ENCODE data around the gene CELF2.

The CELF2 gene

GRCh38 chr10:11080564-11080984, 62.9 kb downstream of the CELF2 start:
- Histone ChIP-seq H3K27ac (ENCODE audit: low read depth, low read length) (no peak overlapping the region), H3K36me3 (ENCODE audit: low read length) (no peaks in the 10 kb centered on the region), H3F3A (ENCODE audit: insufficient read depth) (no peaks in the 10 kb centered on the region), H3K9ac (ENCODE audit: low read length) (no peak overlapping the region), H3K79me2 (ENCODE audit: insufficient read depth, low read length) (no peaks in the 10 kb centered on the region), H3K27me3 (ENCODE audit: low read length) (no peaks in the 10 kb centered on the region), H3K4me3 (ENCODE audit: insufficient read depth, low read length, poor library complexity, severe bottlenecking) (no peak overlapping the region), H3K4me2 (ENCODE audit: low read depth, low read length, poor library complexity, severe bottlenecking) (no peak overlapping the region), H3K9me3 (ENCODE audit: insufficient read depth, low read length) (no peaks in the 10 kb centered on the region), H2AFZ (ENCODE audit: low read depth, low read length, severe bottlenecking) (no peak overlapping the region), H3K9me2 (replicated peaks; ENCODE audit: insufficient read depth, low read length) (no peaks in the 10 kb centered on the region), H4K20me1 (ENCODE audit: low read depth, low read length) (no peaks in the 10 kb centered on the region)
- no peak for TF ChIP-seq CTCF (IDR thresholded peaks at IDR 0.05; ENCODE audit: insufficient read depth, low read length, poor library complexity, severe bottlenecking)
- TF ChIP-seq EZH2phosphoT487 (conservative IDR thresholded peaks at IDR 0.05; ENCODE audit: low read length) = no peak

GRCh38 chr10:11081408-11081807, 63.7 kb downstream of the CELF2 start:
- Histone ChIP-seq H3K9me2 (replicated peaks; ENCODE audit: insufficient read depth, low read length) (no peaks in the 10 kb centered on the region), H4K20me1 (ENCODE audit: low read depth, low read length) (no peaks in the 10 kb centered on the region), H3K36me3 (ENCODE audit: low read length) (no peaks in the 10 kb centered on the region), H3F3A (ENCODE audit: insufficient read depth) (no peaks in the 10 kb centered on the region), H3K9ac (ENCODE audit: low read length) (no peak overlapping the region), H3K4me2 (ENCODE audit: low read depth, low read length, poor library complexity, severe bottlenecking) (no peak overlapping the region), H3K4me3 (ENCODE audit: insufficient read depth, low read length, poor library complexity, severe bottlenecking) (no peak overlapping the region), H3K79me2 (ENCODE audit: insufficient read depth, low read length) (no peaks in the 10 kb centered on the region), H3K9me3 (ENCODE audit: insufficient read depth, low read length) (no peaks in the 10 kb centered on the region), H3K27me3 (ENCODE audit: low read length) (no peaks in the 10 kb centered on the region), H2AFZ (ENCODE audit: low read depth, low read length, severe bottlenecking) (no peak overlapping the region), H3K27ac (ENCODE audit: low read depth, low read length) (no peak overlapping the region)
- no peak for TF ChIP-seq EZH2phosphoT487 (conservative IDR thresholded peaks at IDR 0.05; ENCODE audit: low read length)
- TF ChIP-seq CTCF (IDR thresholded peaks at IDR 0.05; ENCODE audit: insufficient read depth, low read length, poor library complexity, severe bottlenecking) = no peak

DNA sequence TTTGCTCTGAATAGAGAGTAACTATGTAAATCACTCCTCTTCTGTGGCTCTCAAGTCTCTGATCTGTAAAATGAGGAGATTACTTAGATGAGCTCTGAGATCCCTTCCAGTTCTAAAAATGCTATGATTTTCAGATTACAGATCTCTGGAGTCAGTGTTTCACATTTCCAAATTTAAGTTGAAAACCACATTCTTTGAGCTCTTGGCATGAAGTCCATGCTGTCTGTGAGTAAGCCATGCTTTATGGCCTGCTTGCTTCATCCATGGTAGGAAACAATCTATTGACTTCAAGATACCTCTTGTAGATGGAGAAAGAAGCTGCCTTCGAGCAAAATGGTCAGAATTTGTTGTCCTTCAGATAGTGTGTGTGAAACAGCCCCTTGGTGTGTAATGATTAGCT, 64.9 kb downstream of the CELF2 start:
- Histone ChIP-seq H3K4me3 (ENCODE audit: insufficient read depth, low read length, poor library complexity, severe bottlenecking) (no peak overlapping the region), H3K4me2 (ENCODE audit: low read depth, low read length, poor library complexity, severe bottlenecking) (no peak overlapping the region), H3K27ac (ENCODE audit: low read depth, low read length) (no peak overlapping the region), H3K36me3 (ENCODE audit: low read length) (no peaks in the 10 kb centered on the region), H4K20me1 (ENCODE audit: low read depth, low read length) (no peaks in the 10 kb centered on the region), H3K9me3 (ENCODE audit: insufficient read depth, low read length) (no peaks in the 10 kb centered on the region), H2AFZ (ENCODE audit: low read depth, low read length, severe bottlenecking) (no peak overlapping the region), H3K79me2 (ENCODE audit: insufficient read depth, low read length) (no peaks in the 10 kb centered on the region), H3K9ac (ENCODE audit: low read length) (no peak overlapping the region), H3F3A (ENCODE audit: insufficient read depth) (no peaks in the 10 kb centered on the region), H3K9me2 (replicated peaks; ENCODE audit: insufficient read depth, low read length) (no peaks in the 10 kb centered on the region), H3K27me3 (ENCODE audit: low read length) (no peaks in the 10 kb centered on the region)
- no peak for TF ChIP-seq CTCF (IDR thresholded peaks at IDR 0.05; ENCODE audit: insufficient read depth, low read length, poor library complexity, severe bottlenecking)
- TF ChIP-seq EZH2phosphoT487 (conservative IDR thresholded peaks at IDR 0.05; ENCODE audit: low read length) = no peak

Measured in SU-DHL-6 (cell line).